Activated T-cell treated with anti-CD3 and anti-CD28 coated beads, Interleukin-2, amount 50 U/mL, for 24 hours (primary cell): ENCODE measurements around the gene KIF26B.

ENCODE experiments used
- DNase-seq: peaks from one replicate; pipeline ENCODE4 v3.0.0-alpha.2; 2020
- H3K27ac Mint-ChIP-seq: 2 replicates; pipeline ENCODE4 v1.8.0; 2020; ENCODE audit warnings: mild to moderate bottlenecking, mixed read lengths
- H3K27me3 Mint-ChIP-seq: 2 replicates; pipeline ENCODE4 v1.8.0; 2020; ENCODE audit warnings: mixed read lengths
- H3K36me3 Mint-ChIP-seq: 2 replicates; pipeline ENCODE4 v1.8.0; 2020; ENCODE audit warnings: low read depth, mixed read lengths
- H3K4me1 Mint-ChIP-seq: 2 replicates; pipeline ENCODE4 v1.8.0; 2020; ENCODE audit warnings: low read depth, mixed read lengths
- H3K4me3 Mint-ChIP-seq: 2 replicates; pipeline ENCODE4 v1.8.0; 2020; ENCODE audit warnings: mild to moderate bottlenecking, moderate library complexity, mixed read lengths
- H3K9me3 Mint-ChIP-seq: 2 replicates; pipeline ENCODE4 v1.8.0; 2020; ENCODE audit warnings: mixed read lengths

KIF26B gene

GRCh38 chr1:245577191-245578157, 422.7 kb downstream of the KIF26B start:
- peaks cover 10% of the 10 kb centered on the region for H3K27me3 Mint-ChIP-seq
- H3K4me3 Mint-ChIP-seq = no peak overlapping the region
- no peak for DNase-seq
- H3K27ac Mint-ChIP-seq = no peak overlapping the region
- H3K4me1 Mint-ChIP-seq = no peaks in the 10 kb centered on the region
- H3K36me3 Mint-ChIP-seq = no peaks in the 10 kb centered on the region
- H3K9me3 Mint-ChIP-seq = no peaks in the 10 kb centered on the region

GRCh38 chr1:245578308-245578707, 423.5 kb downstream of the KIF26B start:
- DNase-seq = no peak
- H3K36me3 Mint-ChIP-seq = no peaks in the 10 kb centered on the region
- no peak overlapping the region for H3K4me3 Mint-ChIP-seq
- peaks cover 10% of the 10 kb centered on the region for H3K27me3 Mint-ChIP-seq
- H3K4me1 Mint-ChIP-seq = no peaks in the 10 kb centered on the region
- no peaks in the 10 kb centered on the region for H3K9me3 Mint-ChIP-seq
- H3K27ac Mint-ChIP-seq = no peak overlapping the region

- H3K4me3 Mint-ChIP-seq = no peak overlapping the region
- H3K27ac Mint-ChIP-seq = no peak overlapping the region
- H3K4me1 Mint-ChIP-seq = no peaks in the 10 kb centered on the region
- DNase-seq = no peak
- no peaks in the 10 kb centered on the region for H3K9me3 Mint-ChIP-seq
- H3K36me3 Mint-ChIP-seq = no peaks in the 10 kb centered on the region
- peaks cover 10% of the 10 kb centered on the region for H3K27me3 Mint-ChIP-seq
These were observed 424.0 kb downstream of the KIF26B start for GRCh38 chr1:245578771-245579170.

DNA sequence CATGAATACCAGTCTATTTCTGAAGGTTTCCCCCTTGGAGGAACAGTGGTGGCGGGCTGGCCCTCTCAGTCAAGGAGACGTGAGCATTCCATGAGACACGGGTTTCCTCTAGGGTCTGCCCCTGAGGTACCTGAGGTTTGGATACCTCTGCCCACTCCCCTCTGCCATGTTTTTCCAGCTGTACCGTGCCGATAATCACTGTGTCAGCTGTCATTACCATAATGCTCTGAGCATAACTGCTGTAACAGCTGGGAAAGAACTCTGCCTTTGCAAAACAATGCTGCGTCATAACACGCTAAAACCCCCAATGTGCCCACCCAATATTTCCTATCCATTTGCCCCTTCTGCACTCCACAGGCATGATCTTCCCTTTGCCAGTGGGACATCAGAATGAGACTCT, 425.1 kb downstream of the KIF26B start:
- no peak for DNase-seq
- Mint-ChIP-seq H3K4me3 (no peak overlapping the region), H3K27me3 (peaks cover 10% of the 10 kb centered on the region)

DNA sequence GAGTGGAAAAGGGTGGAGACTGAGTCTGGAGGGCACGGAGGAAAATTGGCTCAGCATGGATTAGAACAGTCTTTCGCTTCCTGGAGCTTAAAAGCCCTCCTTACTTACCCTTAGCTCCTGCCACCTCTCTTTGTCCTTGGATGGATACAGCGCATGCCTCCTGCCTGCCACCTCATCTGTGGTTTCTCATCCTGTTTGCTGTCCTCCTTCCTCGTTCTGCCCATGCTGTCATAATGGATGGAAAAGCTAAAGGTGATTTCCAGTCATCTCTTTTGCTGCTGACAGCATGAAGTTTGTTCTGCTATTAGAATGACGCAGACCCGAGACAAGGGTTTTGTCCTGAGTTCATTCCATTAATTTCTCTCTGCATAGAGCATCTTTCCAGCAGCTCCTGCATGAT, 425.9 kb downstream of the KIF26B start:
- no peak overlapping the region for H3K4me3 Mint-ChIP-seq
- peaks cover 10% of the 10 kb centered on the region for H3K27me3 Mint-ChIP-seq
- H3K4me1 Mint-ChIP-seq = no peaks in the 10 kb centered on the region
- H3K9me3 Mint-ChIP-seq = no peaks in the 10 kb centered on the region
- no peaks in the 10 kb centered on the region for H3K36me3 Mint-ChIP-seq
- DNase-seq = no peak
- H3K27ac Mint-ChIP-seq = no peak overlapping the region

More for the DNA sequence above, 425.1 kb downstream of the KIF26B start:
- no peaks in the 10 kb centered on the region for H3K9me3 Mint-ChIP-seq
- H3K4me1 Mint-ChIP-seq = no peaks in the 10 kb centered on the region
- H3K36me3 Mint-ChIP-seq = no peaks in the 10 kb centered on the region
- no peak overlapping the region for H3K27ac Mint-ChIP-seq

- peaks cover 9% of the 10 kb centered on the region for H3K27me3 Mint-ChIP-seq
- no peaks in the 10 kb centered on the region for H3K36me3 Mint-ChIP-seq
- no peak overlapping the region for H3K27ac Mint-ChIP-seq
- no peaks in the 10 kb centered on the region for H3K4me1 Mint-ChIP-seq
- no peaks in the 10 kb centered on the region for H3K9me3 Mint-ChIP-seq
- H3K4me3 Mint-ChIP-seq = no peak overlapping the region
- DNase-seq = no peak
These were observed 427.2 kb downstream of the KIF26B start for GRCh38 chr1:245582026-245582425.

DNA sequence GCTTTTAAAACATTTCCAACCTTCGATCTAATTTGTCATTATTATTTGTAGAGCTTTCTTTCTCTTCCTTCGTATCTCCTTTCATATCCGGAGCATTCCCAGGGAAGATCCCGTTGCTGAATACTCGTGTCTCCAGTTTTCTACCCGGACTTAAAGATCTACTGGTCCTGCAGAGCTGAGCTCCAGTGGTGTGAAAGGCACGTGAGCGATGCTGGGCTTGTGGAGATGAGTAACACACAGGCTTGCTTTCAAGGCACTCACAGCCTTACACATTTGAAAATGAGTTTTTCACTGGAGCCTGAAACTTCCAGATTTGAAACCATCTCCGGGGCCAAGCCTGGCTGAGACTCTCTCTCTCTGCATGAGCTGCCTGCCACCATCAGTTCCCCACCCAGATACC, 428.3 kb downstream of the KIF26B start:
- H3K36me3 Mint-ChIP-seq = no peaks in the 10 kb centered on the region
- DNase-seq = no peak
- no peak overlapping the region for H3K27ac Mint-ChIP-seq
- H3K9me3 Mint-ChIP-seq = no peaks in the 10 kb centered on the region
- H3K4me3 Mint-ChIP-seq = no peak overlapping the region
- peaks cover 4% of the 10 kb centered on the region for H3K27me3 Mint-ChIP-seq
- H3K4me1 Mint-ChIP-seq = no peaks in the 10 kb centered on the region

- Mint-ChIP-seq H3K27me3 (peaks cover 3% of the 10 kb centered on the region), H3K4me3 (no peak overlapping the region), H3K36me3 (no peaks in the 10 kb centered on the region), H3K9me3 (no peaks in the 10 kb centered on the region), H3K27ac (no peak overlapping the region), H3K4me1 (no peaks in the 10 kb centered on the region)
- DNase-seq = no peak
These were observed 429.0 kb downstream of the KIF26B start for GRCh38 chr1:245583575-245584330.

DNA sequence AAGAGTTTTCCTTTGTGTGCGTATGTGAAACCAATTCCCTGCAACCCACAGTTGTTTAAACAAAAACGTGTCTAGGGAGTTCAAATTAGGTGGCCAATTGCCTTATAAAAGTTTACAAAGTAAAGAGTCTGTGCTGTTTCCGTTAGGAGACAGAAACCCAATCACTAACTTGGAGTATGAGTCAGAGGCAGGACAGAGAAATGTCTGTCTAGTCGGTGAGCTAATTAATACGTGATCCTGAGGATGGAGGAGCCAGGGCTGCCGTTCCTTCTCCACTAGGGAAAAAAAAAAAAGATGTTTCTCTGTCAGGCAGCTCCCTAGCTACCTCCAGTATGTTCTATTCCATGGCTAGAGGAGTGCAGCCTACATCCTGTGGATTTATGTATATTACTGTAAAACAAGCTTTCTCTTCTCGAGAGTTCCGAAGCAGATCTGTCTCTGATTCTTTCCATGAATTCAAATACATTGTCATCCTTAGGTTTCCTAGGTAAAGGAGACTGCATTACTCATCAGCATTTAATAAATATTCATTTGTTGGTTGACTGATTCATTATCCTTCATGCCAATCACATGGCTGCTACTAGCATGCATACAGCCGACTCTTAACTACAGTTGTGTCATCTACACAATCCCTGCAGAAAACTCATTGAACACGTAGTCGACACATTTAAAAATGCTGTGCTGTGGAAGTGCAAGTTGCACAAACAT, 430.6 kb downstream of the KIF26B start:
- Mint-ChIP-seq H3K27ac (no peak overlapping the region), H3K9me3 (no peaks in the 10 kb centered on the region), H3K4me3 (no peak overlapping the region), H3K4me1 (no peaks in the 10 kb centered on the region), H3K27me3 (peaks cover 3% of the 10 kb centered on the region), H3K36me3 (no peaks in the 10 kb centered on the region)
- DNase-seq = no peak

- no peaks in the 10 kb centered on the region for H3K36me3 Mint-ChIP-seq
- DNase-seq = no peak
- H3K27me3 Mint-ChIP-seq = no peaks in the 10 kb centered on the region
- no peak overlapping the region for H3K27ac Mint-ChIP-seq
- H3K4me3 Mint-ChIP-seq = no peak overlapping the region
- H3K9me3 Mint-ChIP-seq = no peaks in the 10 kb centered on the region
- no peaks in the 10 kb centered on the region for H3K4me1 Mint-ChIP-seq
These were observed 432.8 kb downstream of the KIF26B start for GRCh38 chr1:245587435-245588115.

DNA sequence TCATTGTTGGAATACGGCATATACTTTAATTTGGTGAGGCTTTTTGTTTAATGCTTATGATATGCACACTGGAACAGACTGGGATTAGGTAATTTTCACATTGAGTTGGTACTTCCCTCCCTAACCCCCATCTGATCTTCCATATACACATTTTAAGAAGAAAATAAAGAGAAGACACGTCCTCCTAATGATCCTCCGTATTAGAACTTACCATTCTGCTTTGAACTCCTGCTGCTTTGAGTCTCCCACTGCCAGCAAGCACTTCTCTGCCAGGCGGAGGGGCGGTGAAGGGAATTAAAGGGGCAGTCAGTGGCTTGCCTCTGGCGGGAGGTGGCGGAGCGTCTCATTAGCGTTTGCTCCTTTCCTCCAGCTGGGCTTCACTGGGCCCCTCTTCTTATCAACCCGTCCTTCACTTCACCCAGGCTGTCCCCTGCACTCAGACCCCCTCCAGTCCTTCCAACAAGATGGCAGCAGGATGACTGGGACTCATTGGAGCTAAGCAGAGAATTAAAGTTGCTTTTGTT, 433.4 kb downstream of the KIF26B start:
- Mint-ChIP-seq H3K27me3 (no peaks in the 10 kb centered on the region), H3K27ac (no peak overlapping the region), H3K36me3 (no peaks in the 10 kb centered on the region), H3K4me3 (no peak overlapping the region), H3K4me1 (no peaks in the 10 kb centered on the region), H3K9me3 (no peaks in the 10 kb centered on the region)
- no peak for DNase-seq

DNA sequence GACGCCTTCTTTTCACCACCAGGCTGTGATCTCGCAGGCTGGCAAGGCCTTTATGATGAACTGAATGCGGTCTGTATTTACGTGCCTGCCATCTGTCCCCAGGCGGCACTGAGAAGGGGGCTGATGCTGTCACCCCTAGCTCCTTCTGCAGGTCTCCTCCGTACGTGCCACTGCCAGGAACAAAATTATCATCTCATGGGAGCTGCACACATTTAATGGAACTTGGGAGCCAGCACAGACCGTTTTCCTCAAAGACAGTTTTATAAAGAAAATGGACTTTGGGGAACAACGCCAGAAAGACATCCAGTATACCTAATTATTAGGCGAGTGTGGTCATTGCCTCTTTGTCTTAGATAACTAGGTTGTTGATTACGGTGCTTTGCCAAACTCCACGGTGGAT, 434.5 kb downstream of the KIF26B start:
- H3K27ac Mint-ChIP-seq = no peak overlapping the region
- no peaks in the 10 kb centered on the region for H3K36me3 Mint-ChIP-seq
- no peak for DNase-seq
- H3K4me1 Mint-ChIP-seq = no peaks in the 10 kb centered on the region
- no peaks in the 10 kb centered on the region for H3K9me3 Mint-ChIP-seq
- H3K4me3 Mint-ChIP-seq = no peak overlapping the region
- no peaks in the 10 kb centered on the region for H3K27me3 Mint-ChIP-seq

GRCh38 chr1:245589906-245590305, 435.1 kb downstream of the KIF26B start:
- no peaks in the 10 kb centered on the region for H3K36me3 Mint-ChIP-seq
- no peaks in the 10 kb centered on the region for H3K27me3 Mint-ChIP-seq
- H3K4me1 Mint-ChIP-seq = no peaks in the 10 kb centered on the region
- H3K4me3 Mint-ChIP-seq = no peak overlapping the region
- DNase-seq = no peak
- no peaks in the 10 kb centered on the region for H3K9me3 Mint-ChIP-seq
- no peak overlapping the region for H3K27ac Mint-ChIP-seq

GRCh38 chr1:245590726-245591125, 435.9 kb downstream of the KIF26B start:
- H3K4me3 Mint-ChIP-seq = no peak overlapping the region
- no peaks in the 10 kb centered on the region for H3K4me1 Mint-ChIP-seq
- no peaks in the 10 kb centered on the region for H3K27me3 Mint-ChIP-seq
- H3K36me3 Mint-ChIP-seq = no peaks in the 10 kb centered on the region
- DNase-seq = no peak
- no peak overlapping the region for H3K27ac Mint-ChIP-seq
- H3K9me3 Mint-ChIP-seq = no peaks in the 10 kb centered on the region
